Upper lobe of left lung (tissue), 4 donors: ENCODE data around the gene ATG5.

Experiments
- EP300 ChIP-seq, 4 donors: sonication (generic); formaldehyde crosslinking; IDR thresholded peaks; one replicate each; pipeline ENCODE4 v1.5.1; 2017; ENCODE audit warnings: antibody characterized with exemption in 4 of 4, control low read depth in 2 of 4
- POLR2A ChIP-seq, 4 donors: fragments of 450-650 bp; IDR thresholded peaks; one replicate each; pipeline ENCODE4 v1.5.1; 2016 to 2017; ENCODE audit warnings: antibody characterized with exemption in 4 of 4, mild to moderate bottlenecking in 2 of 4
- POLR2AphosphoS5 ChIP-seq, 2 donors: sonication (generic); formaldehyde crosslinking; IDR thresholded peaks; one replicate each; pipeline ENCODE4 v1.5.1; 2017; ENCODE audit warnings: antibody characterized with exemption in 2 of 2
- TF ChIP-seq, protein P1 (sequence below), 6 experiments: fragments of 450-650 bp in 4 of 6; fragments of 200-600 bp in 2 of 6; sonication (generic) in 2 of 6; IDR thresholded peaks; one replicate each; pipeline ENCODE4 v1.5.1; 2016 to 2019; ENCODE audit warnings: antibody characterized with exemption in 6 of 6

- TF ChIP-seq, protein P1, sequence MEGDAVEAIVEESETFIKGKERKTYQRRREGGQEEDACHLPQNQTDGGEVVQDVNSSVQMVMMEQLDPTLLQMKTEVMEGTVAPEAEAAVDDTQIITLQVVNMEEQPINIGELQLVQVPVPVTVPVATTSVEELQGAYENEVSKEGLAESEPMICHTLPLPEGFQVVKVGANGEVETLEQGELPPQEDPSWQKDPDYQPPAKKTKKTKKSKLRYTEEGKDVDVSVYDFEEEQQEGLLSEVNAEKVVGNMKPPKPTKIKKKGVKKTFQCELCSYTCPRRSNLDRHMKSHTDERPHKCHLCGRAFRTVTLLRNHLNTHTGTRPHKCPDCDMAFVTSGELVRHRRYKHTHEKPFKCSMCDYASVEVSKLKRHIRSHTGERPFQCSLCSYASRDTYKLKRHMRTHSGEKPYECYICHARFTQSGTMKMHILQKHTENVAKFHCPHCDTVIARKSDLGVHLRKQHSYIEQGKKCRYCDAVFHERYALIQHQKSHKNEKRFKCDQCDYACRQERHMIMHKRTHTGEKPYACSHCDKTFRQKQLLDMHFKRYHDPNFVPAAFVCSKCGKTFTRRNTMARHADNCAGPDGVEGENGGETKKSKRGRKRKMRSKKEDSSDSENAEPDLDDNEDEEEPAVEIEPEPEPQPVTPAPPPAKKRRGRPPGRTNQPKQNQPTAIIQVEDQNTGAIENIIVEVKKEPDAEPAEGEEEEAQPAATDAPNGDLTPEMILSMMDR (IDR thresholded peaks at IDR 0.05) = no peak
- TF ChIP-seq POLR2A (IDR thresholded peaks at IDR 0.05) = no peak
- TF ChIP-seq POLR2AphosphoS5 (IDR thresholded peaks at IDR 0.05) = no peak
- TF ChIP-seq EP300 (IDR thresholded peaks at IDR 0.05) = no peak
These were observed 70.3 kb downstream of the ATG5 start for GRCh38 chr6:106255306-106255705.
